Lower leg skin (tissue), 4 donors: ENCODE data around the gene NR6A1. TPM values are rescaled to one million over a fixed set of nuclear protein-coding genes. Genes with fewer than 3 reads are reported as not detected.

Experiments
- DNase-seq, 2 donors: peaks; one replicate each; pipeline ENCODE4 v3.0.0-alpha.2; 2019; ENCODE audit warnings: low spot score in 2 of 2
- H3K4me3 ChIP-seq: fragments of 200-600 bp; sonication (generic); 2 replicates; pipeline ENCODE4 v1.5.1; 2017; ENCODE audit warnings: mild to moderate bottlenecking, low read depth; ENCODE audit not compliant: poor library complexity, severe bottlenecking
- CTCF ChIP-seq, 3 donors: fragments of 450-650 bp; IDR thresholded peaks; one replicate each; pipeline ENCODE4 v1.5.1; 2016; ENCODE audit warnings: antibody characterized with exemption in 3 of 3, mild to moderate bottlenecking in 3 of 3, moderate library complexity in 2 of 3
- POLR2A ChIP-seq, 2 donors: fragments of 450-650 bp; IDR thresholded peaks; one replicate each; pipeline ENCODE4 v1.6.1; 2016 to 2017; ENCODE audit warnings: antibody characterized with exemption in 2 of 2, mild to moderate bottlenecking in 1 of 2, moderate library complexity in 1 of 2
- WGBS, 2 donors: methylation state at CpG; one replicate each; pipeline ENCODE4 v1.1.5; 2018; 5-methylcytosine and 5-hydroxymethylcytosine counted together
- intact Hi-C: fragments of 100-400 bp; cut with DNase I; formaldehyde crosslinking; loops from one replicate; pipeline ENCODE4 v1.15.0; 2023; ENCODE audit warnings: low total_unique reads
- total RNA-seq, 4 donors: library from RNA; depleted of rRNA; stranded (reverse); fragments of >200 nt; gene quantifications; one replicate each; pipeline ENCODE4 v1.1.0, GENCODE V29; 2016

The NR6A1 gene
- total RNA-seq, 4 donors from 2014 or later, result 3.0 to 4.9 (median 3.8) TPM

- TF ChIP-seq POLR2A (IDR thresholded peaks at IDR 0.05) (no peak), CTCF (IDR thresholded peaks at IDR 0.05) (no peak)
- 94 to 95% methylated on average over 6 of the region's 6 CpGs for WGBS, 2 donors
- no peak overlapping the region for H3K4me3 ChIP-seq
- DNase-seq, result no peak
- intact Hi-C loops, result no loop called here
Measured at GRCh38 chr9:124688238-124688904, 82.7 kb downstream of the NR6A1 start.

GRCh38 chr9:124686918-124687317 is 84.2 kb downstream of the NR6A1 start:
- WGBS, 2 donors, result 93 to 95% methylated on average over 2 of the region's 2 CpGs
- DNase-seq, result no peak
- no peak overlapping the region for H3K4me3 ChIP-seq
- intact Hi-C loops, result no loop called here
- TF ChIP-seq POLR2A (IDR thresholded peaks at IDR 0.05), result no peak
- no peak for TF ChIP-seq CTCF (IDR thresholded peaks at IDR 0.05)

GRCh38 chr9:124685217-124685616 is 85.9 kb downstream of the NR6A1 start:
- H3K4me3 ChIP-seq, result no peak overlapping the region
- intact Hi-C loops, result no loop called here
- TF ChIP-seq CTCF (IDR thresholded peaks at IDR 0.05), result no peak
- no peak for TF ChIP-seq POLR2A (IDR thresholded peaks at IDR 0.05)
- 93 to 95% methylated on average over 5 of the region's 5 CpGs for WGBS, 2 donors
- DNase-seq, result no peak

- H3K4me3 ChIP-seq, result no peak overlapping the region
- intact Hi-C loops, result no loop called here
- 83 to 96% methylated on average over 1 of the region's 1 CpG for WGBS, 2 donors
- DNase-seq, result no peak
- TF ChIP-seq CTCF (IDR thresholded peaks at IDR 0.05), result no peak
- TF ChIP-seq POLR2A (IDR thresholded peaks at IDR 0.05), result no peak
Measured at GRCh38 chr9:124684169-124684568, 86.9 kb downstream of the NR6A1 start.

GRCh38 chr9:124683043-124683442 is 88.1 kb downstream of the NR6A1 start:
- H3K4me3 ChIP-seq, result no peak overlapping the region
- 95 to 96% methylated on average over 3 of the region's 3 CpGs for WGBS, 2 donors
- intact Hi-C loops, result no loop called here
- no peak for DNase-seq
- TF ChIP-seq CTCF (IDR thresholded peaks at IDR 0.05) (no peak), POLR2A (IDR thresholded peaks at IDR 0.05) (no peak)
